SK-N-MC (cell line): ENCODE results near the gene RPIA.

Source experiments
- EZH2 ChIP-seq: fragments of 200-600 bp; sonication (generic); IDR thresholded peaks from one replicate; pipeline ENCODE4 v1.6.1; 2017; ENCODE audit warnings: antibody characterized with exemption
- POLR2AphosphoS5 ChIP-seq: IDR thresholded peaks from 2 replicates; pipeline ENCODE4 v1.6.1; 2012; ENCODE audit warnings: mild to moderate bottlenecking, low read depth, low read length, borderline replicate concordance

DNA sequence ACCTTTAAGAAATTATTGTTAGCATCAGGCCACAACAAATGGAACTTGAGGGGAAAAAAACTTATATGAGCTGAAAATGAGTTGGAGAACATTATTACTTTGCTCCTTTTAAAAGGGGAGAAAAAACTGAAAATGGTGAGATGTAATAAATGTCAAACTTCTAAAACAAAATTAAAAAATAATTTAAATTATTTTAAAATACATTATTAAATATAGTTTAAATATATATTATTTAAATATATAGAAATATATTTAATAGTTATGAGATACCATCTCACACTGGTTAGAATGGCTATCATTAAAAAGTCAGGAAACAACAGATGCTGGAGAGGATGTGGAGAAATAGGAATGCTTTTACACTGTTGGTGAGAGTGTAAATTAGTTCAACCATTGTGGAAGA is 28.9 kb downstream of the RPIA start:
- no peak for TF ChIP-seq POLR2AphosphoS5
- TF ChIP-seq EZH2 = no peak
